ENCODE data around the gene SLCO3A1. TPM values are rescaled to one million over a fixed set of nuclear protein-coding genes. Genes with fewer than 3 reads are reported as not detected.

The SLCO3A1 gene
- total RNA-seq, 1 experiment from 2014 or later: 10.1 TPM

DNA sequence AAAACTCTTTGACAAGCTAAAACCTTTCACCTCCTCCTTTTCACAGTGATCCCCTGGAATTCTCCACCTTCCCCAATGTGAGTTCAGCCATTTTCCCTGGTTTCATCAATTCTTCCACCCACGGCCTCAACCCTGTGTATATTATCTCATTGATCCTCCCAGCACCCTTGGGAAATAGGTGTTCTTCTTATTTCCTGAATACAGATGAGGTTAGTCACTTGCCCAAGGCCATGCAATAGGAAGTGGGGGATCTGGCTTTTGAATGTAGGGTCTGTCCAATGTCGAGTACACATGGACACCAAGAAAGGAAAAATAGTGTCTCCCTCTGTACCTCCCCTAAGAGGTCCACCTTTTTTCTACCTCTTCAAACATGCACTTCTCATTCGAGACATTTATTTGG lies 277.4 kb downstream of the SLCO3A1 start:
- no TSS peak for BruUV-seq (replicated peaks)
- CTCF ChIA-PET: interaction anchor here (0.6 kb wide), 1 partner anchor 1053 kb away, joined by 3 read pairs; no protein-coding TSS in a partner anchor
- DNase-seq (ENCODE audit: unreplicated experiment): no peak

DNA sequence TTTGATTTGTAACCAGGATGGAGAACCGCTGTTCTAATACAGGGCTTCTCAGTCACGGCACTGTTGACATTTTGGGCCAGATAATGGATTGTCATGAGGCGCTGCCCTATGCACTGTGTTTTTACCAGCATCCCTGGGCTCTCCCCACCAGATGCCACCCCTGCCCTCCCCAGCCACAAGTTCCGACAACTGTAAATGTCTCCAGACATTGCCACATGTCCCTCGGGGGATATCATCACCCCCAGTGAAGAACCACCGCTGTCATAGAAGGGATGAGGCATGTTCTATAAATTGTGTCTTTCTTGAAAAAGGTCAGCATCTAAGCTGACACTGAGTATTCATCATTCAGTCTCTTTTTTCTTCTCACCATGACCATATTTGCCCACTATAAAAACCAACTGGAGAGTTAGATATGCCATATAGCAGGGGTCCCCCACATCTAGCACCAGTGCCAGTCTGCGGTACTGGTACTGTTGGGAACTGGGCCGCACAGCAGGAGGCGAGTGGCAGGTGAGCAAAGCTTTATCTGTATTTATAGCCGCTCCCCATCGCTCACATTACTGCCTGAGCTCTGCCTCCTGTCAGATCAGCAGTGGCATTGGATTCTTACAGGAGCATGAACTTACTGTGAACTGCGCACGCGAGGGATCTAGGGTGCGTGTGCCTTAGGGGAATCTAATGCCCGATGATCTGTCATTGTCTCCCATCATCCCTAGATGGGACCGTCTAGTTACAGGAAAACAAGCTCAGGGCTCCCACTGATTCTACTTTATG lies 279.7 kb downstream of the SLCO3A1 start:
- intact Hi-C loops (cut with micrococcal nuclease): no loop called here
- Mint-ChIP-seq H3K36me3 (ENCODE audit: insufficient read depth, unreplicated experiment) (no peaks in the 10 kb centered on the region), H3K4me1 (ENCODE audit: insufficient read depth, unreplicated experiment) (no peaks in the 10 kb centered on the region), H3K27me3 (ENCODE audit: insufficient read depth, unreplicated experiment) (no peaks in the 10 kb centered on the region), H3K9me3 (ENCODE audit: unreplicated experiment) (no peaks in the 10 kb centered on the region), H3K4me3 (ENCODE audit: unreplicated experiment) (no peak overlapping the region), H3K27ac (ENCODE audit: low read depth, unreplicated experiment) (no peak overlapping the region)
- TF ChIP-seq, protein P1, sequence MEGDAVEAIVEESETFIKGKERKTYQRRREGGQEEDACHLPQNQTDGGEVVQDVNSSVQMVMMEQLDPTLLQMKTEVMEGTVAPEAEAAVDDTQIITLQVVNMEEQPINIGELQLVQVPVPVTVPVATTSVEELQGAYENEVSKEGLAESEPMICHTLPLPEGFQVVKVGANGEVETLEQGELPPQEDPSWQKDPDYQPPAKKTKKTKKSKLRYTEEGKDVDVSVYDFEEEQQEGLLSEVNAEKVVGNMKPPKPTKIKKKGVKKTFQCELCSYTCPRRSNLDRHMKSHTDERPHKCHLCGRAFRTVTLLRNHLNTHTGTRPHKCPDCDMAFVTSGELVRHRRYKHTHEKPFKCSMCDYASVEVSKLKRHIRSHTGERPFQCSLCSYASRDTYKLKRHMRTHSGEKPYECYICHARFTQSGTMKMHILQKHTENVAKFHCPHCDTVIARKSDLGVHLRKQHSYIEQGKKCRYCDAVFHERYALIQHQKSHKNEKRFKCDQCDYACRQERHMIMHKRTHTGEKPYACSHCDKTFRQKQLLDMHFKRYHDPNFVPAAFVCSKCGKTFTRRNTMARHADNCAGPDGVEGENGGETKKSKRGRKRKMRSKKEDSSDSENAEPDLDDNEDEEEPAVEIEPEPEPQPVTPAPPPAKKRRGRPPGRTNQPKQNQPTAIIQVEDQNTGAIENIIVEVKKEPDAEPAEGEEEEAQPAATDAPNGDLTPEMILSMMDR (IDR thresholded peaks at IDR 0.05; ENCODE audit: unreplicated experiment): no peak
- no TSS peak for BruUV-seq (replicated peaks)
- DNase-seq (ENCODE audit: unreplicated experiment): no peak
- ChIA-PET CTCF (interaction anchor here (0.6 kb wide), 1 partner anchor 95 kb away, joined by 3 read pairs; no protein-coding TSS in a partner anchor), POLR2A (no interaction called here)

More for the DNA sequence above, 277.4 kb downstream of the SLCO3A1 start:
- TF ChIP-seq, protein P1 (IDR thresholded peaks at IDR 0.05; ENCODE audit: unreplicated experiment): no peak
- intact Hi-C loops (cut with micrococcal nuclease): no loop called here
- Mint-ChIP-seq H3K9me3 (ENCODE audit: unreplicated experiment) (no peaks in the 10 kb centered on the region), H3K27ac (ENCODE audit: low read depth, unreplicated experiment) (no peak overlapping the region), H3K4me3 (ENCODE audit: unreplicated experiment) (no peak overlapping the region), H3K27me3 (ENCODE audit: insufficient read depth, unreplicated experiment) (no peaks in the 10 kb centered on the region), H3K4me1 (ENCODE audit: insufficient read depth, unreplicated experiment) (no peaks in the 10 kb centered on the region), H3K36me3 (ENCODE audit: insufficient read depth, unreplicated experiment) (peaks cover 6% of the 10 kb centered on the region)
- POLR2A ChIA-PET: no interaction called here

DNA sequence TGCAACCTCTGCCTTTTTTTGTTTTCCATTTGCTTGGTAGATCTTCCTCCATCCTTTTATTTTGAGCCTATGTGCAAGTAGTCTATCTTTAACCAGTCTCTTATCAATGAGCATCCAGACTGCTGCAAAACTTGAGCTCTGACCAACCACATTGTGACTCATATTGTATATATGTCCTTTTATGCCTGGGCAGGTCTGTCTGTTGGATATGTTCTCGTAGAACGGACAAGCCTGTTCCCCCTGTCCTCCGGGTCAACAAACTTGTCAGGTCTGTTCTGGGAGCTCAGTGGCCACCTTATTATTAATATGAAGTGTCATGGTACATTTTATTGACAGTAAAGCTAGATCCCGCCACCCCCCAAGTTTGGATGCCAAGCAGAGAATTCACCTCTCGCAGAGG lies 287.3 kb downstream of the SLCO3A1 start:
- intact Hi-C loops (cut with micrococcal nuclease): no loop called here
- POLR2A ChIA-PET: no interaction called here
- CTCF ChIA-PET: interaction anchor here (0.7 kb wide), 2 partner anchors 55 to 58 kb away, joined by 3 read pairs; no protein-coding TSS in a partner anchor
- H3K4me1 Mint-ChIP-seq (ENCODE audit: insufficient read depth, unreplicated experiment): peaks cover 6% of the 10 kb centered on the region
- no peak for DNase-seq (ENCODE audit: unreplicated experiment)
- H3K27me3 Mint-ChIP-seq (ENCODE audit: insufficient read depth, unreplicated experiment): no peaks in the 10 kb centered on the region
- no peak overlapping the region for H3K27ac Mint-ChIP-seq (ENCODE audit: low read depth, unreplicated experiment)
- no peak overlapping the region for H3K4me3 Mint-ChIP-seq (ENCODE audit: unreplicated experiment)
- TF ChIP-seq, protein P1 (IDR thresholded peaks at IDR 0.05; ENCODE audit: unreplicated experiment): no peak
- no peaks in the 10 kb centered on the region for H3K36me3 Mint-ChIP-seq (ENCODE audit: insufficient read depth, unreplicated experiment)
- BruUV-seq (replicated peaks): no TSS peak
- H3K9me3 Mint-ChIP-seq (ENCODE audit: unreplicated experiment): no peaks in the 10 kb centered on the region

GRCh38 chr15:92141607-92142006 lies 288.1 kb downstream of the SLCO3A1 start:
- POLR2A ChIA-PET: no interaction called here

More at GRCh38 chr15:92141607-92142006, 288.1 kb downstream of the SLCO3A1 start:
- intact Hi-C loops (cut with micrococcal nuclease): no loop called here
- H3K9me3 Mint-ChIP-seq (ENCODE audit: unreplicated experiment): no peaks in the 10 kb centered on the region
- H3K36me3 Mint-ChIP-seq (ENCODE audit: insufficient read depth, unreplicated experiment): no peaks in the 10 kb centered on the region
- H3K4me3 Mint-ChIP-seq (ENCODE audit: unreplicated experiment): no peak overlapping the region
- TF ChIP-seq, protein P1 (IDR thresholded peaks at IDR 0.05; ENCODE audit: unreplicated experiment): no peak
- CTCF ChIA-PET: interaction anchor here (0.6 to 0.7 kb wide), 2 partner anchors 58 to 810 kb away, joined by 3 to 4 read pairs; no protein-coding TSS in a partner anchor
- H3K4me1 Mint-ChIP-seq (ENCODE audit: insufficient read depth, unreplicated experiment): peaks cover 6% of the 10 kb centered on the region
- H3K27me3 Mint-ChIP-seq (ENCODE audit: insufficient read depth, unreplicated experiment): no peaks in the 10 kb centered on the region
- no peak overlapping the region for H3K27ac Mint-ChIP-seq (ENCODE audit: low read depth, unreplicated experiment)
- no peak for DNase-seq (ENCODE audit: unreplicated experiment)
- BruUV-seq (replicated peaks): no TSS peak
